NCI-H460 (cell line): ENCODE measurements around the gene TIMM44. TPM values are rescaled to one million over a fixed set of nuclear protein-coding genes. Genes with fewer than 3 reads are reported as not detected.

Source experiments
- DNase-seq: peaks from one replicate; pipeline ENCODE4 v3.0.0-alpha.2; 2016; ENCODE audit warnings: low read depth; ENCODE audit errors: extremely low read depth
- total RNA-seq: library from RNA; depleted of rRNA; stranded (reverse); fragments of >200 nt; shearing (Covaris generic); gene quantifications from 2 replicates; pipeline ENCODE4 v1.2.3, GENCODE V29; 2014

The TIMM44 gene
- total RNA-seq, 1 experiment from 2014 or later = 135 TPM

GRCh38 chr19:7916103-7916954 is 27.1 kb downstream of the TIMM44 start:
- DNase-seq = no peak

GRCh38 chr19:7915250-7916102 is 28.0 kb downstream of the TIMM44 start:
- DNase-seq = no peak

DNA sequence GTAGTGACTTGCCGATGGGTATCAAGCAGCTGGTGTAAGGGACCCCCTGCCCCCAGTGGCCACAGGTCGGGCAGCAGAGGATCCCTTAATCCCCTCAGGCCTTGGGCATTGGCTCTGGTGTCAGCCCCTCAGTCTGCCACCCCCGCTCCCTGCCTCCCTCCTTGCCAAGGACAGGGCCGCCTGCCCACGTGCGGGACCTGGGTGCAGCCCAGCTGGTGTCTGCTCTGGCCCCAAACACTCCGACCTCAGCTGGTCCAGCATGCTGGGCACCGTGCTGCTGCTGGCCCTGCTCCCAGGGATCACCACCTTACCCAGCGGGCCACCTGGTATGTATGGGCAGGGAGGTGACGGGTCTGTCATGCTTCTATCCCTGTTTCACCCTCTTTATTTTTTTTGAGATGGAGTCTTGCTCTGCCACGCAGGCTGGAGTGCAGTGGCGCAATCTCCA is 28.8 kb downstream of the TIMM44 start, which contains the start of gene TGFBR3L:
TSS of gene TGFBR3L (plus strand) at position 233 of the 448 bp plus-strand sequence.
- no peak for DNase-seq

- DNase-seq = no peak
These were observed 29.4 kb downstream of the TIMM44 start for GRCh38 chr19:7914099-7914498.

DNA sequence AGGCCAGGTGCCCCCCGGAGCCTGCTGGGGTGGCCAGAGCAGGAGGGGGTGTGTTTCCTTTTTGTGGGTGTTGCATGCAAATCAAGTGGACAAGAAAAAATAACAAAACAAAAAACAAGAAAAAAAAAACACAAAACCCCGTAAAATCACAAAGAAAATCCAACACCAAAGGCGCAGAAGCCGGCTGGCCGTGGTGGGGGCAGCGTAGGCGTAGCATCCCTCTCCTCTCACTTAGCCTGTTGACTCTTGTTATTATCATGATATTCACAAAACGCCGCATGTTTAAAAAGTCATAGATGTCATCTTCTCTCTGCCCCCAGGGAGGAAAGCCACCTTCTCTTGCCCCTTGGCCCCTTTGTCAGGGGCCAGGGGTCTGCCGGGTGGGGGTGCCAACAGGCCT is 29.8 kb downstream of the TIMM44 start:
- no peak for DNase-seq

GRCh38 chr19:7912697-7913564 is 30.5 kb downstream of the TIMM44 start:
- no peak for DNase-seq

DNA sequence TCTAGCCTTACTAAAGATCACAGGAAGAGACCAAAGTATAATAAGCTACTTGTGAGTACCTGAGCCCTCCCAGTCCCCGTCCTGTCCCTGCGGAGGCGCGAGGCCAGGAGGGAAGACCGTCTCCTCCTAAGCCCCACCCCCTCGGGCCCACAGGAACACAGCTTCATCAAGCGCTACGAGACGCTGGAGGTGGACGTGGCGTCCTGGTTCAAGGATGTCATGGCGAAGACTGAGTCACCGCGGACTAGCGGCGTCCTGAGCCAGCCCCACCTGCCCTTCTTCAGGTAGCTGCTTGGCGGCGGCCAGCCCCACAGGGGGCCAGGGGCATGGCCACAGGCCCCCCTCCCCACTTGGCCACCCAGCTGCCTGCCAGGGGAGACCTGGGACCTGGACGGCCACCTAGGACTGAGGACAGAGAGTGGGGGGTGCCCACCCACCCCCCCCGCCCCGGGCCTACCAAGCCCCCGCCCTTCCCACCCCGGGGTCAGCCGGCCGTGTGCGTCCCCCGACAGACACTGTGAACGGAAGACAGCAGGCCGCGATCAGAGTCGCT is 31.2 kb downstream of the TIMM44 start:
- no peak for DNase-seq

- no peak for DNase-seq
These were observed 31.8 kb downstream of the TIMM44 start for GRCh38 chr19:7911508-7912143.

- no peak for DNase-seq
These were observed 32.9 kb downstream of the TIMM44 start for GRCh38 chr19:7910321-7911161.

GRCh38 chr19:7909471-7910067 is 33.9 kb downstream of the TIMM44 start:
- DNase-seq = no peak

GRCh38 chr19:7908742-7909461 is 34.6 kb downstream of the TIMM44 start:
- no peak for DNase-seq

GRCh38 chr19:7908078-7908699 is 35.3 kb downstream of the TIMM44 start:
- DNase-seq = no peak

DNA sequence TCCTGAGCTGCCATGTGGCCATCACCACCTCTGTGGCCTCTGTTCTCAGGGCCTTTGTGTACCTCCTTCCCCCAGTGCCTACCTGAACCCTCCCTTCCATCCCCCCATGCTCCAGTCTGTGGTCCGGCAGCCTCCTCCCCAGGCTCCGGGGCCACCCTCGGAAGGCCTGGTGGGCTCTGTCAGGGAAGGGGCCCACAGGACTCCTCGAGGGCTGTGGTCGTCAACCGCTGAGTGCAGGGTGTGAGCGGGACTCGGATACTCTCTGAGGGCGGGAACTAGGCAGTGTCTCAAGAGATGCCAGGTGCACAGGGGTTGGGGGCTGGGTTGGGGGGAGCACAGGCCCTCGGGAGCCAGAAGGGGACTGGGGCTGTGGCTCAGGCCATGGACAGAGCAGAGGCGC is 35.9 kb downstream of the TIMM44 start:
- no peak for DNase-seq

GRCh38 chr19:7907122-7907521 is 36.3 kb downstream of the TIMM44 start:
- no peak for DNase-seq

DNA sequence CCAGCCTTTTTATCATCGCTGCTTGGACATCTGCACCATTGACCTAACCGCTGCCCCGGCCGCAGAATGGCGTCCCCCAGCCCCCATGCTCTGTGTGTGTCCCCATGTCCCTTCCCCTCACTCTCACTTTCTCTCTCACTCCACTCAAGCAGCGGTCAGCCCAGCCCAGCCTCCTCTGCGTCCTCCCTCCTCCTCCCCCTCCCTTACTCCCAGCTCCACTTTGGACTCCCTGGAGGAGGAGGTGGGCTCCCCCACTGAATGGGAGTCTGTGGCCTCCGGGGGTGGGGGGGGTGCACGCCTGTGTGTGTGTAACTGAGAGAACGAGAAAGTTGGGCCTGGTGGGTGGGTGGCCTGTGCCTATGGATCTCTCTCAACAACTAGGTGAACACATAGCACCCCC is 37.6 kb downstream of the TIMM44 start:
- no peak for DNase-seq

DNA sequence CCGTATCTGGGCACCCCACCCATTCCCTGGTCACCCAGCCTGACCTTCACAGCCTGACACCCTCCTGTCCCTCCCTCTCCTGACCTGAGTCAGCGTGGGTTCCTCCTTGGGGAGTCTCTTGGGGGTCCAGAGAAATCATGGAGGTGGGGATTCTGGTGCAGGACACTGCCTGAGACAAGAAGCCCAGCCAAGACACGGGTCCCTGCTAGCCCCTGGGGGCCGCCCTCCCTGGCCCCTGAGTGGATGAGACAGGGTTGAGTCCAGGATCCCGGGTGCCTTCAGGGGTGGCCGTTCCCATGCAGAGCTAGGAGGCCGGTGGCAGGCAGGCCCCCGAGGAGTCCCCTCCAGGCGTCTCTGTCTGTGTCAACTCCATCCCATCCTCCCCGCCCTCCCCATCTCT is 38.2 kb downstream of the TIMM44 start:
- DNase-seq = no peak
